ENCODE measurements around the gene GAS7.

Gene GAS7

DNA sequence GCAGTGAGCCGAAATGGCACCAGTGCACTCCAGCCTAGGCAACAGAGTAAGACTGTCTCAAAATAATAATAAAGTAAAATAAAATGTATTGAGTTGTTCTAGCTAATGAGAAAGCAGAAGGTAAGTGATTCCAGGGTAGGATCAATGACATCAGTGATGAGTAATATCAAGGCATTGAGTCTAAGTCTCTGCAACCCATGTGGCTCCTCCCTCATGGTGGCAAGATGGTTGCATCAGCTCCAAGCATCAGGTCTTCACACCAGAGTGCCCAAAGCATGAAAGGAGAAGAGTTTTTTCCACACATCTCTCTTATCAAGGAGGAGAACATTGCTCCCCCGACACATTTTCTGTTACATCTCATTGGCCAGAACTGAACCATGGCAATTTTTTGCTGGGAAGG, 34.8 kb upstream of the GAS7 start:
- DNase-seq (ENCODE audit: low spot score) = no peak
- in situ Hi-C loops (cut with MboI; ENCODE audit: low sequenced_read_pairs, unreplicated experiment) = no loop called here
- TF ChIP-seq, protein P1, sequence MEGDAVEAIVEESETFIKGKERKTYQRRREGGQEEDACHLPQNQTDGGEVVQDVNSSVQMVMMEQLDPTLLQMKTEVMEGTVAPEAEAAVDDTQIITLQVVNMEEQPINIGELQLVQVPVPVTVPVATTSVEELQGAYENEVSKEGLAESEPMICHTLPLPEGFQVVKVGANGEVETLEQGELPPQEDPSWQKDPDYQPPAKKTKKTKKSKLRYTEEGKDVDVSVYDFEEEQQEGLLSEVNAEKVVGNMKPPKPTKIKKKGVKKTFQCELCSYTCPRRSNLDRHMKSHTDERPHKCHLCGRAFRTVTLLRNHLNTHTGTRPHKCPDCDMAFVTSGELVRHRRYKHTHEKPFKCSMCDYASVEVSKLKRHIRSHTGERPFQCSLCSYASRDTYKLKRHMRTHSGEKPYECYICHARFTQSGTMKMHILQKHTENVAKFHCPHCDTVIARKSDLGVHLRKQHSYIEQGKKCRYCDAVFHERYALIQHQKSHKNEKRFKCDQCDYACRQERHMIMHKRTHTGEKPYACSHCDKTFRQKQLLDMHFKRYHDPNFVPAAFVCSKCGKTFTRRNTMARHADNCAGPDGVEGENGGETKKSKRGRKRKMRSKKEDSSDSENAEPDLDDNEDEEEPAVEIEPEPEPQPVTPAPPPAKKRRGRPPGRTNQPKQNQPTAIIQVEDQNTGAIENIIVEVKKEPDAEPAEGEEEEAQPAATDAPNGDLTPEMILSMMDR (IDR thresholded peaks at IDR 0.05; ENCODE audit: borderline replicate concordance, control extremely low read depth, extremely low read depth, insufficient read depth, missing control alignments) = no peak

DNA sequence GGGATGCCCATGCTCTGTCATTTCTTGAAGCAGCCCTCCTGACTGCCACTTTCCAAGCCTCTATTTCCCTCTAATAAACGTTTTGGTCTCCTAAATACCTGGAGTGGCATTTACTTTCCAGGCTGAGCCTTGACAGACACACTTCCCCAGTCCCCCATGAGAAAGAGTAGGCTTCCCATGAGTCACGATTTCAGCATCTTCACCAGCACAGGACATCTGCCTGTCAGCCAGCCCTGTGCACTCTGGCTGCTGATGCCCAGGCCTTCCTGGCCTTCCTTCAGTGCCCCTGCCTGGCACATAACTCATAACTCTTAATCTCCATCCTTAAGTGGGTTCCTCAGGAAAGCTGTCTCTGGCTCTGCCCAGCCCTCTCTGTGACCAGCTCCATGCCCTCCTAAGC, 30.8 kb upstream of the GAS7 start:
- TF ChIP-seq, protein P1 (IDR thresholded peaks at IDR 0.05; ENCODE audit: borderline replicate concordance, control extremely low read depth, extremely low read depth, insufficient read depth, missing control alignments) = no peak
- in situ Hi-C loops (cut with MboI; ENCODE audit: low sequenced_read_pairs, unreplicated experiment) = loop anchor here (10.0 kb wide), 1 partner anchor 264 kb away; no protein-coding TSS in a partner anchor
- no peak for DNase-seq (ENCODE audit: low spot score)

DNA sequence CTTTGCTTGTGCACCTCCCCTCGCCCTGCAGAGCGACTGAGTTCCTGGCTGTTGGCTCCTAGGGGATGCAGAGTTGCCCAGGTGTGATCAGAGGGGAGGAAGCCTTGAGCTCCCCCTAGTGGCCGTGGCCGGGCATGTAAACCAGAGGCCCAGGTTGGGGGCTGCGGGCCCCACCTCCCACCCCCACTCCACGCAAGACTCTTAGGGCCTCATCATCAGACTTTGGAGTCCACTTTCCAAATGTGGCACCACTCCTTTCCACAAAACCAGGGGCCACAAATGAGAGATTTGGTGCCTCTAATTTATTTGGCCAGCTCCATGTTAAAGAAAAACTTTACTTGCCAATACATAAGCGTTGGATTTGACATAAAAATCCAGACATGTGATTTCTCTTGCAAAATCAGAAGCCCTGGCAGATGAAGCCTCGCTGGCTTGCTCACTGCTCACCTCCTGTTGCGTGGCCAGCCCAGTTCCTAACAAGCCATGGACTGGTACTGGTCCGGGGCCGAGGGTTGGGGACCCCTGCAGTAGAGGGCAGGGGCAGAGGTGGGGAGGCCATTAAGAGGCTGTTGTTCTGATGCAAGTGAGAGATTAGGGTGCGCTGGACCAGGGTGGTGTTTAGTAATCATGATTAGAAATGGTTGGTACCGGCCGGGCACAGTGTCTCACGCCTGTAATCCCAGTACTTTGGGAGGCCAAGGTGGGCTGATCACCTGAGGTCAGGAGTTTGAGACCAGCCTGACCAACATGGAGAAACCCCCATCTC, 28.7 kb upstream of the GAS7 start:
- TF ChIP-seq, protein P1 (IDR thresholded peaks at IDR 0.05; ENCODE audit: borderline replicate concordance, control extremely low read depth, extremely low read depth, insufficient read depth, missing control alignments) = peak; percentile 75
- DNase-seq (ENCODE audit: low spot score) = peak; percentile 86
- in situ Hi-C loops (cut with MboI; ENCODE audit: low sequenced_read_pairs, unreplicated experiment) = loop anchor here (10.0 kb wide), 1 partner anchor 262 kb away; no protein-coding TSS in a partner anchor

DNA sequence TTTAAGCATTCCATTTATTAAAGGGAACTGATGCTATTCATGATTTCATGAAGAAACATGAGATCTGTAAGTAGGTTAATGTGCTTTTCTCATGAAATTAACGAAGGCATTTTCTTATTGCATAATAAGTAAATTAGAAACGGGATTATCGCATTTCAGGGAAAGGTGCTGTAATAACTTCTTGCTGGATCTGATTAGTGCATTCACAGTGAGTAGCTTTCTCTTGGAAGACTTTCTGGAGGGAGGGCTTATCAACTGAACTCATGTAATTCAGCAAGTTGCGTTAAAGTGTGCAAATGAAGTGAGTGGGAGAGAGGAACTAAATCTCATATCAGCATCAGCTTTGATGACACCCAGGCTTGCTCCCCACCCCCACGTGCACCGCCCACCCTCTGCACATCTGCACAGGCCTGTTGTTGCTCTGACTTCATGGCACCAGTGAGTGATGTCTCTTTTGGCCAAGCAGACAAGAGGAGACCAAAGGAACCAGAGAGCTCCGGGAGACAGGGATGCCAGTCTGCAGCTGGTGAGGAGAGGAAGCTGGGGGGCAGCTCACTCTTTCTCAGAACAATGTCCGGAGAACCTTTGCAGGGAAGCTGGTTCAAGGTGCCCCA, 26.3 kb upstream of the GAS7 start:
- TF ChIP-seq, protein P1 (IDR thresholded peaks at IDR 0.05; ENCODE audit: borderline replicate concordance, control extremely low read depth, extremely low read depth, insufficient read depth, missing control alignments) = no peak
- DNase-seq (ENCODE audit: low spot score) = no peak
- in situ Hi-C loops (cut with MboI; ENCODE audit: low sequenced_read_pairs, unreplicated experiment) = loop anchor here (10.0 kb wide), 1 partner anchor 260 kb away; no protein-coding TSS in a partner anchor

DNA sequence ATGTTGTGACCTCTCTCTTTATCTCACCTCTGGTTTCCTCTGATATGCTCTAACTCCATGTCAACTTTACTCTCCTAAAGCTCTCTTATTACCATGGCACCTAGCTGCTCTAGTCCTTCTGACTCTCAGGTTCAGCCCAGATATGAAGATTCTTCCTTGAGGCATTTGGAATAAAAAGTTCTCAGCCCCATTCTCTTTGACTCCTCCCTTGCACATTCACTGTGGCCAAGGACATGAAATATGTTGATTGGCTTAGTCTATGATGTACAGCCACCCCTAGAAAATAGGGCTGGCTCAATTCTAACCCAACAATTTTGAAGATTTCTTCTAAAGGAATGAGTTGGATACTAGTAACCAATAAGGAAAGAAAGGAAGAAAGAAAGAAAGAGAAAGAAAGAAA, 20.8 kb upstream of the GAS7 start:
- TF ChIP-seq, protein P1 (IDR thresholded peaks at IDR 0.05; ENCODE audit: borderline replicate concordance, control extremely low read depth, extremely low read depth, insufficient read depth, missing control alignments) = no peak
- in situ Hi-C loops (cut with MboI; ENCODE audit: low sequenced_read_pairs, unreplicated experiment) = no loop called here
- DNase-seq (ENCODE audit: low spot score) = no peak

DNA sequence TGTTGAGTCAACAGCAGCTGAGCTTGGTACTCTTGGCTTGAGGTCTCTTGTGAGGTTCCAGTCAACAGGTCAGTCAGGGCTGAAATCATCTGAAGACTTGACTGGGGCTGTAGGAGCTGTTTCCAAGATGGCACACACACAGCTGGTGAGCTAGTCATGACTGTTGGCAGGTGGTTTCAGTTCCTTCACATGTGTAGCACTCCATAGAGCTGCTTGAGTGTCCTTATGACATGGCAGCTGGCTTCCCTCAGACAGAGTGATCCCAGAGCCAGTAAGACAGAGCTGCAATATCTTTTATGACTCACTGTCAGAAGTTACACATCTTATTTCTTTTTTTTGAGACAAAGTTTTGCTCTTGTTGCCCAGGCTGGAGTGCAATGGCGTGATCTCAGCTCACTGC, 19.5 kb upstream of the GAS7 start:
- no peak for DNase-seq (ENCODE audit: low spot score)
- TF ChIP-seq, protein P1 (IDR thresholded peaks at IDR 0.05; ENCODE audit: borderline replicate concordance, control extremely low read depth, extremely low read depth, insufficient read depth, missing control alignments) = no peak
- in situ Hi-C loops (cut with MboI; ENCODE audit: low sequenced_read_pairs, unreplicated experiment) = no loop called here
